Activated CD8-positive, alpha-beta T cell treated with anti-CD3 and anti-CD28 coated beads for 36 hours (primary cell): ENCODE data around the gene DMKN. TPM values are rescaled to one million over a fixed set of nuclear protein-coding genes. Genes with fewer than 3 reads are reported as not detected.

Source experiments
- ATAC-seq: fragments of 200-7000 bp; cut with Tn5 transposase; one replicate; pipeline ENCODE4 v1.10.0; 2021; ENCODE audit warnings: mild to moderate bottlenecking, moderate library complexity
- CTCF ChIA-PET: fragments of 350-600 bp; sonication (Branson Sonifier 250); formaldehyde crosslinking; loops from one replicate; lab custom pipeline; 2021; ENCODE audit warnings: antibody characterized with exemption; lab: Charles Lee
- POLR2A ChIA-PET: fragments of 350-600 bp; sonication (Branson Sonifier 250); formaldehyde crosslinking; loops from one replicate; lab custom pipeline; 2021; ENCODE audit warnings: antibody characterized with exemption; lab: Charles Lee
- DNase-seq: peaks from one replicate; pipeline ENCODE4 v3.0.0-alpha.2; 2020
- H3K27ac Mint-ChIP-seq: one replicate; pipeline ENCODE4 v1.8.0; 2021; ENCODE audit warnings: mild to moderate bottlenecking, mixed read lengths
- H3K27me3 Mint-ChIP-seq: one replicate; pipeline ENCODE4 v1.8.0; 2021; ENCODE audit warnings: mixed read lengths
- H3K36me3 Mint-ChIP-seq: one replicate; pipeline ENCODE4 v1.8.0; 2021; ENCODE audit warnings: low read depth, mixed read lengths
- H3K4me1 Mint-ChIP-seq: one replicate; pipeline ENCODE4 v1.8.0; 2021; ENCODE audit warnings: low read depth, mixed read lengths
- H3K4me3 Mint-ChIP-seq: one replicate; pipeline ENCODE4 v1.8.0; 2021; ENCODE audit warnings: mild to moderate bottlenecking, moderate library complexity, mixed read lengths
- H3K9me3 Mint-ChIP-seq: one replicate; pipeline ENCODE4 v1.8.0; 2021; ENCODE audit warnings: mixed read lengths
- intact Hi-C: fragments of 100-400 bp; cut with micrococcal nuclease; formaldehyde crosslinking; loops from one replicate; pipeline ENCODE4 v1.10.0; 2022
- total RNA-seq, 2 experiments: library from RNA; stranded (reverse); gene quantifications; one replicate each; pipeline ENCODE4 v1.2.3, GENCODE V29; 2021
- TF ChIP-seq, protein P1 (sequence below): fragments of 200-600 bp; IDR thresholded peaks from one replicate; pipeline ENCODE4 v1.8.0; 2022; ENCODE audit warnings: antibody characterized with exemption, mild to moderate bottlenecking

The DMKN gene
- total RNA-seq, 2 experiments from 2014 or later = 0.68 to 1.1 TPM

DNA sequence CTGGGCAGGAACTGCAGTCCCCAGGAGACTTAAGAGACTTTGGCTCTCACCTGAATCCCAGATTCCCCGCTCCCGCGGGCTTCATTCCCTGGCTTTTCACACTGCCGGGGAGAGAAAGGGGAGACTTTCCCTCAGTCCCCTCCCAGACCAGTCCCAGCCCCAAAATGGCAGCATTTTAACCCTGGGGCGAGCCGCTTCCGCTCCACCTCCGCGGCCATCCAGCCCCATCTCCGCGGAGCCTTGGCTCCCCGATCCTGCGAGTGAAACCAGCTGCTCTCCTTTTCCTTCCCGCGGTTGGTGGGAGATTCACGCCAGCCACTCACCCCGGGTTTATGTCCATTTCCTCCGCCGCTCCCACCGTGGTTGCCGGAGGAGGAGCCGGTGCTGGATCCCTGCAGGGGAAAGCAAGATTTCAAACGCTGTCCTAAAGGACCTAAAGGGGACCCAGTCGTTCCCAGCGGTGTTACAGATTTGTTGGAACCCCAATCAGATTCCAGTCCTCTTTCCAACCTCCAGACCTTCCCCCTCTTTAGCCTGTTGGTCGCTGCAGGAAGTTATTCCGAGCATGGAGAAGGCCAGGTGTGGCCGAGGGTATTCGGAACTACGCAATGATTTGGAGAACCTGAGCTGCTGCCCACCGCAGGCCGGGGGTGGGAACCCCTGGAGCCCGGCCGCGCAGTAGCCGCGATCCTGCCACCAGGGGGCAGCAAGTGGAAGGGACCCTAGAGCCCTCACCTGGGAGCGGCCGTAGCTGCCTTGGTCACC is 3.4 kb downstream of the DMKN start:
- ChIA-PET CTCF (interaction anchor here (0.6 to 3.8 kb wide), 47 partner anchors 8 to 316 kb away, joined by 3 to 45 read pairs (median 4); partner anchors contain the start of genes FFAR1 and FFAR3), POLR2A (interaction anchor here (0.7 to 1.2 kb wide), 3 partner anchors 11 to 24 kb away, joined by 3 read pairs; no protein-coding TSS in a partner anchor)
- TF ChIP-seq, protein P1, sequence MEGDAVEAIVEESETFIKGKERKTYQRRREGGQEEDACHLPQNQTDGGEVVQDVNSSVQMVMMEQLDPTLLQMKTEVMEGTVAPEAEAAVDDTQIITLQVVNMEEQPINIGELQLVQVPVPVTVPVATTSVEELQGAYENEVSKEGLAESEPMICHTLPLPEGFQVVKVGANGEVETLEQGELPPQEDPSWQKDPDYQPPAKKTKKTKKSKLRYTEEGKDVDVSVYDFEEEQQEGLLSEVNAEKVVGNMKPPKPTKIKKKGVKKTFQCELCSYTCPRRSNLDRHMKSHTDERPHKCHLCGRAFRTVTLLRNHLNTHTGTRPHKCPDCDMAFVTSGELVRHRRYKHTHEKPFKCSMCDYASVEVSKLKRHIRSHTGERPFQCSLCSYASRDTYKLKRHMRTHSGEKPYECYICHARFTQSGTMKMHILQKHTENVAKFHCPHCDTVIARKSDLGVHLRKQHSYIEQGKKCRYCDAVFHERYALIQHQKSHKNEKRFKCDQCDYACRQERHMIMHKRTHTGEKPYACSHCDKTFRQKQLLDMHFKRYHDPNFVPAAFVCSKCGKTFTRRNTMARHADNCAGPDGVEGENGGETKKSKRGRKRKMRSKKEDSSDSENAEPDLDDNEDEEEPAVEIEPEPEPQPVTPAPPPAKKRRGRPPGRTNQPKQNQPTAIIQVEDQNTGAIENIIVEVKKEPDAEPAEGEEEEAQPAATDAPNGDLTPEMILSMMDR = peak; percentile 97
- peak overlapping the region; percentile 45 for H3K4me3 Mint-ChIP-seq
- H3K27me3 Mint-ChIP-seq = peaks cover 35% of the 10 kb centered on the region
- H3K9me3 Mint-ChIP-seq = no peaks in the 10 kb centered on the region
- H3K36me3 Mint-ChIP-seq = no peaks in the 10 kb centered on the region
- peak; percentile 80 for ATAC-seq
- H3K27ac Mint-ChIP-seq = no peak overlapping the region
- intact Hi-C loops = loop anchor here (2.0 kb wide), 1 partner anchor 83 kb away; no protein-coding TSS in a partner anchor
- peak; percentile 83 for DNase-seq
- H3K4me1 Mint-ChIP-seq = peaks cover 14% of the 10 kb centered on the region

DNA sequence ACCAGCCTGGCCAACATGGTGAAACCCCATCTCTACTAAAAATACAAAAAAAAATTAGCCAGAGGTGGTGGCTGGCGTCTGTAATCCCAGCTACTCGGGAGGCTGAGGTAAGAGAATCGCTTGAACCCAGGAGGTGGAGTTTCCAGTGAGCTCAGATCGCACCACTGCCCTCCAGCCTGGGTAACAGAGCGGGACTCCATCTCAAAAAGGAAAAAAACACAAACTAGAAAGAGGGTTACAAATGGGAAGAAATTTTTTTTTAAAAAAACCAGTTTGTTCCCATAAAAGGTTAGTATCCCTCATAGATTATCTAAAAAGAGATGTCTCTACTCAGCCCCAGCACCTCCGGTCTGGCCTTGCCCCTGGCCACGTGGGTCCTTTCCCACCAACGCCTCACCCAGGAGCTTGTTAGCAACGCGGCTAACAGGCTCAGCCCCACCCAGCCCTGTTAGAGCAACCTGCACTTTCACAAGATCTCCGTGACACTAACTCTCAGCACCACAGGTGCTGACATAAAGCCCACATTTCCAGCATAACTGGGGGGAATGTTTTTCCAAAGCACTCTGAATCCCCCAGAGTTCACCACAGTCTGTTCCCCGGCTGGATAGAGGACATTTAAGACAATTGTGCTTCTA is 4.3 kb downstream of the DMKN start:
- peak; percentile 78 for ATAC-seq
- Mint-ChIP-seq H3K27ac (no peak overlapping the region), H3K4me3 (peak overlapping the region; percentile 45), H3K9me3 (no peaks in the 10 kb centered on the region), H3K36me3 (no peaks in the 10 kb centered on the region), H3K27me3 (peaks cover 32% of the 10 kb centered on the region), H3K4me1 (peaks cover 14% of the 10 kb centered on the region)
- POLR2A ChIA-PET = interaction anchor here (0.6 to 1.2 kb wide), 3 partner anchors 17 to 166 kb away, joined by 3 read pairs; no protein-coding TSS in a partner anchor
- peak; percentile 68 for DNase-seq
- intact Hi-C loops = no loop called here
- CTCF ChIA-PET = interaction anchor here (0.6 to 3.8 kb wide), 25 partner anchors 10 to 317 kb away, joined by 3 to 45 read pairs (median 4); partner anchors contain the start of genes FFAR1 and FFAR3
- TF ChIP-seq, protein P1 = no peak

DNA sequence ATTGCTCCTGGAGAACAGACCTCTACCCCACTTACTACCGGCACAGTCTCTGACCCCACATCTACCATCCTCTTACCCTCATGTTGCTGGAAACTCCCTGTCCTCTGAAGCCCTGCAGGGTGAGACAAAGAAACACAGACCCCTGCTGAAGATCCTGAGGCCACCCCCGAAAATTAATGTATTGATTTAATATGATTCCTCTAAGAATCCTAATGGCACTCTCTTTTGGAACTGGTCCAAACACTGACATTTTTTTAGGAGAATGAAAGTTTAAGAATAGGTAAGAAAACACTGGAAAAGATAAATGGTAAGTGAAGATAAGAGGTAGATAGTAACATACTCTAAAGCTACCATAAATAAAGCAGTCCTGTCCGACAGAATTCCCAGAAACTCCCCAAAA is 5.3 kb downstream of the DMKN start:
- DNase-seq (no peak), ATAC-seq (no peak)
- Mint-ChIP-seq H3K27me3 (peaks cover 31% of the 10 kb centered on the region), H3K9me3 (no peaks in the 10 kb centered on the region), H3K27ac (no peak overlapping the region), H3K36me3 (no peaks in the 10 kb centered on the region), H3K4me3 (no peak overlapping the region), H3K4me1 (peaks cover 14% of the 10 kb centered on the region)
- intact Hi-C loops = no loop called here
- POLR2A ChIA-PET = interaction anchor here (1.0 kb wide), 1 partner anchor 16 kb away, joined by 3 read pairs; no protein-coding TSS in a partner anchor
- TF ChIP-seq, protein P1 = no peak
- CTCF ChIA-PET = interaction anchor here (1.2 to 3.8 kb wide), 5 partner anchors 12 to 161 kb away, joined by 3 to 45 read pairs (median 14); partner anchors contain the start of genes FFAR1 and FFAR3

DNA sequence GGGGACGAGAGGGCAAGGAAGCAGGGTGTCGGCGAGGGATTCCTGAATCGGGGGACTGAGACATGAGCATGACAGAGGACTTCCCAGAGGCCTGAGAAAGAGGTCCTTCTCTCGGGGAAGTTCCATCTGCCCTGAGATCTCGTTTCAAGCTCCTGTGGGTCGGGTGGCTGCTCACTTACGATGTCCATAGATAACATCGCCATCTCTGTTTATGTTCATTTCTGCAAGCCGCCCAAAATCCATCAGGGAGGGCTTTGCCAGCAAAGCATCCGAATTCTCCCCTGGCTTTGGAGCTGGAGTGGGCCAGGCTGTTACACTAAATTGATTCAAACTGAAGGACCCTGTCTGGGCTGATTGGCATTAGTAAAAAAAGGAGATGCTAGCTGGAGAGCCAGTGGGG is 5.9 kb downstream of the DMKN start:
- TF ChIP-seq, protein P1 = no peak
- no peak overlapping the region for H3K27ac Mint-ChIP-seq
- intact Hi-C loops = no loop called here
- peaks cover 28% of the 10 kb centered on the region for H3K27me3 Mint-ChIP-seq
- peaks cover 14% of the 10 kb centered on the region for H3K4me1 Mint-ChIP-seq
- no peak for DNase-seq
- H3K9me3 Mint-ChIP-seq = no peaks in the 10 kb centered on the region
- no peak for ATAC-seq
- ChIA-PET POLR2A (interaction anchor here (1.0 kb wide), 1 partner anchor 16 kb away, joined by 3 read pairs; no protein-coding TSS in a partner anchor), CTCF (interaction anchor here (2.0 to 3.8 kb wide), 2 partner anchors 12 to 85 kb away, joined by 14 to 45 read pairs; no protein-coding TSS in a partner anchor)
- H3K36me3 Mint-ChIP-seq = no peaks in the 10 kb centered on the region
- H3K4me3 Mint-ChIP-seq = no peak overlapping the region
